ENCODE results near the gene NFYA.

The NFYA gene

GRCh38 chr6:41147917-41148316 lies 75.1 kb downstream of the NFYA start:
- no peaks in the 10 kb centered on the region for H3K36me3 ChIP-seq (ENCODE audit: control insufficient read depth in 1 of 2, insufficient read depth in 2 of 2, low read length in 2 of 2)
- H3K4me1 ChIP-seq (ENCODE audit: control insufficient read depth in 1 of 2, insufficient read depth in 2 of 2, low read length in 2 of 2) = no peaks in the 10 kb centered on the region
- H3K9me3 ChIP-seq (ENCODE audit: control insufficient read depth in 1 of 2, low read length in 2 of 2) = no peaks in the 10 kb centered on the region
- H3K27me3 ChIP-seq (ENCODE audit: control insufficient read depth in 1 of 2, insufficient read depth in 2 of 2, low read length in 2 of 2) = no peaks in the 10 kb centered on the region
- no peak overlapping the region for H3K27ac ChIP-seq (ENCODE audit: low read depth, low read length)
- H3K4me3 ChIP-seq (ENCODE audit: low read depth in 1 of 2, low read length in 2 of 2) = no peak overlapping the region
- H3K9ac ChIP-seq (ENCODE audit: low read depth in 1 of 2, low read length in 2 of 2) = no peak overlapping the region

All from duodenal mucosa (tissue), 2 donors.